GM19463 (cell line): Measurements from ENCODE around the gene AARS1.
"Not testable (repeated sequence)": the region's sequence is repeated elsewhere in the genome, so short reads cannot be mapped to it uniquely, and the experiment has no call there.

Source experiments
- ATAC-seq: cut with Tn5 transposase; IDR thresholded peaks from one replicate; pipeline ENCODE4 v1.9.1; 2021; ENCODE audit warnings: mild to moderate bottlenecking, moderate library complexity; ENCODE audit not compliant: unreplicated experiment

AARS1 gene

GRCh38 chr16:70276392-70276791 is 12.9 kb downstream of the AARS1 start:
- no peak for ATAC-seq

- no peak for ATAC-seq
Measured at GRCh38 chr16:70271696-70272095, 17.6 kb downstream of the AARS1 start.

- no peak for ATAC-seq
Measured at GRCh38 chr16:70270176-70270575, 19.1 kb downstream of the AARS1 start.

GRCh38 chr16:70269471-70269870 is 19.8 kb downstream of the AARS1 start:
- ATAC-seq: no peak

DNA sequence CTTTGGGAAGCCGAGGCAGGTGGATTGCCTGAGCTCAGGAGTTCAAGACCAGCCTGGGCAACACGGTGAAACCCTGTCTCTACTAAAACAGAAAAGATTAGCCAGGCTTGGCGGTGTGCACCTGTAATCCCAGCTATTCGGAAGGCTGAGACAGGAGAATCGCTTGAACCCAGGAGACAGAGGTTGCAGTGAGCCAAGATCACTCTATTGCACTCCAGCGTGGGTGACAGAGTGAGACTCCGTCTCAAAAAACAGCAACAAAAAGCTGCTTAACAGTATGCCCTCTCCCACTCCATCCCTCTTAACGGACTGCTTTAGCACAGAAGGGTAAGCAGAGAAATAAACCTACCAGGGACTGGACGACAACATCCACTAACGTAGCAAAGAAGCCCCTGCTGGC is 21.4 kb downstream of the AARS1 start:
- not testable (repeated sequence) for ATAC-seq

DNA sequence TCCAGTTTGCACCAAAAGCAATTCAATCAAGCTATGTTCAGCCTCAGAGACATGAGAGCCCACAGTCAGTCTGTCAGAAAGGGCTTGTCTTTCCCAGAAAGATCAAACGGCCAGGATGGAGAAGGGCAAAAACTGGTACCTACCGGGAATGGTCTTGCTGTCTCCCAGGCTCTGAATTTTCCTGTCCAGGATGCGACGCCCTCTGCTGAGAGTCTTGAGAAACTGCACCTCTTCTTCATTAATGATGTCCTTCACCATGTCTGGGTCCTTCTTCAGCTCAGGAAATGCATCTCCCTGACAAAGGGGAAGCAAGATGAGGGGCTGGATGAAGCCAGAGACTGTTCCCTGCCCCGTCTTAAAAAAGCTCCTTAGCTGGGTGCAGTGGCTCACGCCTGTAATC is 21.8 kb downstream of the AARS1 start:
- ATAC-seq: no peak

GRCh38 chr16:70259903-70260302 is 29.4 kb downstream of the AARS1 start:
- not testable (repeated sequence) for ATAC-seq

DNA sequence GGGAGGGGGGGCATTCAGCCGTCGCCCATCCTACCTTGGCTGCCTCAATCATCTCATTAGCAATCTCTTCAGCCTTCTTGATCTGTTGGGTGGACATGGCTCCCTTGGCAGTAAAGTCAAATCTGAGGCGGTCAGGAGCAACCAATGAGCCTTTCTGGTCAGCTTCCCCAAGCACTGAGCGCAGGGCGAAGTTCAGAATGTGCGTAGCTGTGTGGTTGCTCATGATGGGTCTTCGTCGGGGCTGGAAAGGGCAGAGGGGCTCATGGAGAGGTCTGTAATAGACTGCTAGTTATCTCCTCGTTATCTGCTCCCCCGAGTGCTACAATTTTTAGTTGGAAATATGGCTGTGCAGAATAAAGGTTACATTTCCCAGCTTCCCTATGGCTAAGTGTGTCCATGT is 30.4 kb downstream of the AARS1 start:
- no peak for ATAC-seq

GRCh38 chr16:70258065-70258464 is 31.2 kb downstream of the AARS1 start:
- no peak for ATAC-seq

DNA sequence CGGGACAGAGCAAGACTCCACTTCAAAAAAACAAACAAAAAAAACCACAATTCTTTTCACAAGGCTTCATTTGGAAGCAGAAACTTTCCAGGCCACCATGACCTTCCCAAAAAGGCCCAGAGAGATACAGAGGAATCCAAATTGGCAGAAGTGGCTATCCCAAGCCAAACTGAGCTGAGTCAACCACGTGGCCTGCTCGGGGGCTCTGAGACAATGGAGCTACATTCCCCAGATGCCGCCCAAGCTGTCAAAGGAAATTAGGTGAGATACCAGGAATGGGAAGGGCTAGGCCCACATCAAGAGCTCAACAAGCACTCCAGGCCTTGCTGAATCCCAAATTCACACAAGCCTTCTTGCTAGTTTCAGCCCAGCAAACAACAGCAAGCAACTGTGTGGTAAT is 31.9 kb downstream of the AARS1 start:
- no peak for ATAC-seq

GRCh38 chr16:70255574-70255973 is 33.7 kb downstream of the AARS1 start:
- no peak for ATAC-seq

- ATAC-seq: no peak
Measured at GRCh38 chr16:70254965-70255286, 34.4 kb downstream of the AARS1 start.

DNA sequence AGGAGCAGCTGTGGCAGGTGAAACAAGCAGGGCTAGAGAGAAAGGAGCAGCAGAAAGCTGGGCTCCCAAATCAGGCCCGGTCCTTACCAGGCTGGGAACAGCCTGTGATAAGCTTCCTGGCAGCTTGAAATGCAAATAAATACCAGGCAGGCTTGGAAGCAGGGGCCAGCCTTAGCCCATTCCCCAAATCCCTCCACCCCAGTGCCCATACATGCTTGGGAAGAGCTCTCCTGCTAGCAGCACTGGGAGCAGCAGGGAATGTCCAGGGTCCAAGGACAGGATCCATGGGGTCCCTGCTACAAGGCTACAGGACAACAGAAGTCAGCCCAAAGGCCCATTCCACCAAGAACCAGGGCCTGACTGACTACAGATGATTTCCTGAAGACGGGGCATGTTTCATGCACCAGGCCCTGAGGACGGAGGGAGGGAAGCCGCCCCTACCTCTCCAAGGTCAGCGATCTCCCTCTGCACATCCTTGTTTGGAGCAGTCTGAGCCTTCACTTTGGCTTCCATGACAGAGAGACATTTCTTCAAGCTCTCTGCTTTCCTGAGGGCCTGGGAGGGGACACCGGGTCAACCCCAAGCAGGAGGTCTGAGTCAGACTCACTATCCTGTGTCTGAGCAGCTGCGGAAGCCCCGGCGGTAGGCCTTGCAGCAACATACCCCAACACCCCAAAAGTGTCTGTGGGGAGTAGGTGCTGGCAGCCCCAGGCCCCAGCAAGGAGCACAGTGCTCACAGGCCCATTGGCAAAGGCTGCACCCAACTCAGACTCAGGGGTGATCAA is 34.9 kb downstream of the AARS1 start:
- ATAC-seq: no peak

DNA sequence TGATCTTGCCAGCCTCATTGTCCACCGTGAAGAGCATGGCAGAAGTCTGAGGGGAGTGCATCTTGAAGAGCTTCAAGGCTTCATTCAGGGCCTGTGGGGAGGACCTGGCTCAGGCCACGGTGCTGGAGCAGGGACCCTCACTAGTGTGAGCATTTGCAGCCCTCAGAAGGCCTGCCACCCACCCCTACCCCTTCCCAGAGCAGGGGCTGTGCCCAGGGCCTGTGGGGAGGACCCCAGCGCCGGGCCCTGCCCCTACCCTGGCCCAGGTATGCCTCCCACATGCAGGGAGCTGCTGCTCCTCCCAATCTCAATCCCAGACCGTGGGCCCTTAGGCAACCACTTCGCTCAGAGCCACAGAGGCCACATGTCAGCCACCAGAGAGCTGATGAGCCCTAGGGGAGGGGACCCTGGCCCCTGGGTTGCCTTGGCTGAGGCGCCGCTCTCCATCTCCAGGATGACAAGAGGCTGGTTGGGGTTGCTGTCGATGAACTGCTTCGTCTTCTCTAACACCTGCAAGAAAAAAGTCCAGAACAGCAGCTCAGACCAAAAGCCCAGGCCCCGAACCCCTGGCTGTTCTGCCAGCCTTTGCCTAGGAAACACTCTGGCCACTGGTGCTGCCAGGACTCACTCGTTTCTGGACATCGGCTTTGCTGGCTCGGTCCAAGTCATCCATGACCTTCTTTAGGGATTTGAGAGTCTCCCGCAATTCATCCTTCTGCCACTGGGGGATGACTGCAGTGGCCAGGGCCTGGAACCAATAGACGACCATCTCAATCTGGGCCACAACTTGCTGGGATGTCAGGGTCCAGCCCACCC is 35.8 kb downstream of the AARS1 start:
- ATAC-seq: no peak

- ATAC-seq: no peak
Measured at GRCh38 chr16:70252355-70252988, 36.8 kb downstream of the AARS1 start.

GRCh38 chr16:70251629-70252354 is 37.5 kb downstream of the AARS1 start, which contains the start of gene EXOSC6:
TSS of gene EXOSC6 (minus strand) at chr16:70251940. CDS start at chr16:70251900, 40 bp downstream.
- peak; percentile 87 for ATAC-seq

DNA sequence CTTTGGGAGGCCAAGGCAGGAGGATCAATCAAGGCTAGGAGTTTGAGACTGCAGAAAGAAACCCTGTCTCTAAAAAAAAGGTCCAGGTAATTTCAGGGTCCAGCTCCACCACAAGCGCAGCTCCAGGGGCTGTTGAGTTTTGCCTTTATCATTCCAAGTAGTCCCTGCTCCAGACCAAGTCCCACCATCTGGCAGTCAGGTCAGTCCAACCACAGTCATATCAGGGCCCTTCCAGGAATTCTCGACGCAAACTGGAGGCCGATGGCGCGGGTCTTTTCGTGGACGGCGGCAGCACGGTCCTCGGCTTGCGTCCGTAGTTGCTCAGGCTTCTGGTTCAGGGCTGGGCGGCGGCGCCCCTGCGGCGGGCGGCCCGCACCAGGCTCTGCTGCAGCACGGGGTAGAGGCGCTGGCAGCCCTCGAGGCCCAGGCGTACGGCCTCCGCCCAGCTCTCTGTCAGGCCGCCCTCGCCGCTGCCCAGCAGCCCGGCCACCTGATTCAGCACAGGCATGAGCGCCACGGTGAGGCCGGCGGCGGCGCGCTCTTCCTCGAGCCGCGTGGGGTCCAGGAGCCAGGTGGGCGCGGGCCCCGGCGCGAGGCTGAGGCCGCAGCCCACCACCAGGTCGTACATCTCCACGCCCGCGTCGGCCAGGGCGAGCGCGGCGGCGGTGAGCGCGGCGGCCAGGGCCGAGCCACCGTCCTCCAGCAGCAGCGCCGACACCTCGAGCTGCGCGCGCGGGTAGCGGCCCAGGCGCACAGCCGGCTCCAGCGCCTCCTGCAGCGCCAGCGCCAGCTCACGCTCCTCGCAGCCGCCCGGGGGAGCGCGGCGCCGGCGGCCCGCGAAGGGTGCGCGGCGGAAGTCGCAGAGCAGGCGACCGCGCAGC is 38.3 kb downstream of the AARS1 start:
- peak; percentile 44 for ATAC-seq

DNA sequence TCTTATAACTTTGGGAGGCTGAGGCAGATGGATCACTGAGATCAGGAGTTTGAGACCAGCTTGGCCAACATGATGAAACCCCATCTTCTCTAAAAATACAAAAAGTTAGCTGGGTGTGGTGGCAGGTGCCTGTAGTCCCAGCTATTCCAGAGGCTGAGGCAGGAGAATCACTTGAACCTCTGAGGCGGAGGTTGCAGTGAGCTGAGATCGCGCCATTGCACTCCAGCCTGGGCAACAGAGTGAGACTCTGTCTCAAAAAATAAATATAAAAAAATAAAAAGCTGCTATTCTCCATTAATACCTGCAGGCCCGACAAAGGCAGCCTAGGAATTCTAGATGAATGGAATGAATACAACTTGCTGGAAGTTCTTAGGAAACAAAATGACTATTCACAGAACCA is 39.6 kb downstream of the AARS1 start:
- ATAC-seq: not testable (repeated sequence)

DNA sequence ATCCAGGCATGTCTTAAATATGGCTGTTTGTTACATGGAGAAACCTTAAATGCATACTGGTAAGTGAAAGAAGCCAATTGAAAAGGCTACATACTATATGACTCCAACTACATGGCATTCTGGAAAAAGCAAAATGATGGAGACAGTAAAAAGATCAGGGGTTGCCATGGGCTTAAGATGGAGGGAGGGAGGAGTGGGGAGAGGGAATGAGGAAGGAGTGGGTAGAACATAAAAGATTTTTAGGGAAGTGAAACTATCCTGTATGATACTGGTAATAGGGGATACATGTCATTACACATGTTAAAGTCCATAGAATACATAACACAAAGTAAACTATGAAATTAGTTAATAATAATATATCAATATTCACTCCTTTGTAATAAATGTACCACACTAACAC is 50.5 kb downstream of the AARS1 start:
- not testable (repeated sequence) for ATAC-seq

- not testable (repeated sequence) for ATAC-seq
Measured at GRCh38 chr16:70231831-70232230, 57.5 kb downstream of the AARS1 start.
